ENCODE data around the gene EXOC3.

Gene EXOC3

DNA sequence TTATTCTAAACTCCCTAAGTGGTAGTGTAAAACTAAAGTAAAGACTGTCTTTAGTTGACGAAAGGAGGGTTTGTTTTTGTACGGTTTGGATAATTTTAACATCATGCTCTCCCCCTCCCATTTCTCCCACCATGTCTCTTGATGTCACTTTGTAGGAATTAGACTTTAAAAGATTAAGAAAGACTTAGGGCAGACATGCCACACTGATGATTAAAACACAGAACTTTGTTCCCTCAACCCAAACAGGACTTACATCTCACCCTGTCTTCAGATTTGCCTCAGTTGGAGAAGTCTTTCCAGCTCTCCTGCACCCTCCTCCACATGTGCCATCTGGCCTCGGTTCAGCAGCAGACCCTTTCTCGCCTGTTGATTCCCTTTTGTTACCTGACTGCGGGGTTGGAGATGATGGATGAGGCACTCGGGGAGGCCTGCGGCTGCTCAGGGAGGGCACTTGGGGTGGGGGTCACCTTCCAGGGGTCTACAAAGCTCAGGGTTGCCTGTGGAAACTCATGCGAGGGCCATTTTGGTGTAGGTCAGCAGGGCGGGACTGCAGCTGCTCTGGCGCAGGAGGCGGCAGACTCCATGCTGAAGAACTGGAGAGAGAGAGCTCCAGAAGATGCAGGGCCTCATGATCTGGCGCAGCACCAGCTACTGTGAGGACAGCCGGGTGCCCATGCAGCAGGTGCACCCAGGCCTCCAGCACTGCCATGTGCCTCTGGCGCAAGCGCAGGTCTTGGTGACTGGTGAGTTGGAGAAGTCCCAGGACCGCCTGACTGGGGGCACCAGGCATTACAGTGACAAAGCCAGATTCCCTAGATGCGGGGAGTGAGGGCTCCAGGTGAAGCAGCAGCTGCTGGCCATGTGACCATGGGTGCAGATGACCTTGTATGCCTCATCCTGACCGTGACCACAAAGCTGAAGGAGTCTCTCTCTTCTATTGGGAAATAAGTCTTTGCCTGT, 24.5 kb upstream of the EXOC3 start:
- Mint-ChIP-seq H3K36me3 (peaks cover 2% of the 10 kb centered on the region), H3K9me3 (ENCODE audit: low read depth) (no peaks in the 10 kb centered on the region), H3K27ac (peak overlapping the region; percentile 16), H3K4me3 (no peak overlapping the region), H3K4me1 (ENCODE audit: low read depth) (peaks cover 9% of the 10 kb centered on the region), H3K27me3 (no peaks in the 10 kb centered on the region)

GRCh38 chr5:419970-420369, 23.0 kb upstream of the EXOC3 start:
- Mint-ChIP-seq H3K4me1 (ENCODE audit: low read depth) (peaks cover 10% of the 10 kb centered on the region), H3K27ac (no peak overlapping the region), H3K36me3 (peaks cover 4% of the 10 kb centered on the region), H3K27me3 (no peaks in the 10 kb centered on the region), H3K4me3 (no peak overlapping the region), H3K9me3 (ENCODE audit: low read depth) (no peaks in the 10 kb centered on the region)

- no peaks in the 10 kb centered on the region for H3K27me3 Mint-ChIP-seq
- peaks cover 4% of the 10 kb centered on the region for H3K36me3 Mint-ChIP-seq
- H3K4me3 Mint-ChIP-seq = no peak overlapping the region
- no peaks in the 10 kb centered on the region for H3K9me3 Mint-ChIP-seq (ENCODE audit: low read depth)
- no peak overlapping the region for H3K27ac Mint-ChIP-seq
- peaks cover 12% of the 10 kb centered on the region for H3K4me1 Mint-ChIP-seq (ENCODE audit: low read depth)
These were observed 22.2 kb upstream of the EXOC3 start for GRCh38 chr5:420632-421286.

GRCh38 chr5:421287-421880, 21.6 kb upstream of the EXOC3 start:
- Mint-ChIP-seq H3K4me3 (no peak overlapping the region), H3K36me3 (peaks cover 4% of the 10 kb centered on the region), H3K27ac (no peak overlapping the region), H3K4me1 (ENCODE audit: low read depth) (peaks cover 12% of the 10 kb centered on the region), H3K27me3 (no peaks in the 10 kb centered on the region), H3K9me3 (ENCODE audit: low read depth) (no peaks in the 10 kb centered on the region)

GRCh38 chr5:421901-422300, 21.1 kb upstream of the EXOC3 start:
- Mint-ChIP-seq H3K4me1 (ENCODE audit: low read depth) (peaks cover 12% of the 10 kb centered on the region), H3K4me3 (no peak overlapping the region), H3K9me3 (ENCODE audit: low read depth) (no peaks in the 10 kb centered on the region), H3K27me3 (no peaks in the 10 kb centered on the region), H3K27ac (no peak overlapping the region), H3K36me3 (peaks cover 4% of the 10 kb centered on the region)

DNA sequence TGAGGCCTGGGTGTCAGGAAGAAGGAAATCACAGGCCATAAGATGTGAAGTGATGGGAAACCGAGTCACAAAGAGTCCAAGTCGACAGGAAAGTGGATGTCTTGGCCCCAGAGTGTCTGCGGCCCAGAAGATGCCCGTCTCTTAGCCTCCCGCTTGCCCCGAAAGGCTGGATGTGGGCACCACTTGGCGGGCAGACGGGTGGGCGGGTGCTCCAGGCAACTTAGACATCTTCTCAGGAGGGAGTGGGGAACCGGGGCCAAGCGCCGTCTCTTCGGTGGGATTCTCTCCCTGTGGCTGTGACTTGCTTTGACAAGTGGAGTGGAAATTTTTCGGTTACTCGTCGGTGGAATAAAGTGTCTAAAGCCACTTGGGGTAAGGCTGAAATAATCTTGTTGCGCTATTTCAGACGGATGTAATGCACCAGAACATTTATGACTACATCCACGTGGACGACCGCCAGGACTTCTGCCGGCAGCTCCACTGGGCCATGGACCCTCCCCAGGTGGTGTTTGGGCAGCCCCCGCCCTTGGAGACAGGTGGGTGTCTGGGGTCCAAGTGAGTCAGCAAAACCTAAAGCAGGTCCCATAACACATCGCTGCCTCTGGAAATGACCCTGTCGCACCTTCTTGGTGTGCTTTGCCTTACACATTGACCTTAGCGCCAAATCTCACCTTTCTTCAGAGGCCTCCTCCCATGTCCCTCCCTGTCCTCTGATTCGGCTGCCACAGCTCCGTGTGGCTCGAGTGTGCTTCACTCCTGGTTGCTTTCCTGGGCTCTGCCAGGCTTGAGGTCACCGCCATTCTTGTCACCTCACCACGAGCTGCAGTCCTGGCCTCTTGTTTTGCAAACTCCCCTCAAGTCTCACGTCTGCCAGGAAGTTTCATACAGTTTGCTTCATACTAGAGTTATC, 20.4 kb upstream of the EXOC3 start:
- Mint-ChIP-seq H3K4me3 (no peak overlapping the region), H3K27ac (peak overlapping the region; percentile 68), H3K9me3 (ENCODE audit: low read depth) (no peaks in the 10 kb centered on the region), H3K4me1 (ENCODE audit: low read depth) (peaks cover 12% of the 10 kb centered on the region), H3K36me3 (peaks cover 4% of the 10 kb centered on the region), H3K27me3 (no peaks in the 10 kb centered on the region)

- no peaks in the 10 kb centered on the region for H3K27me3 Mint-ChIP-seq
- peaks cover 6% of the 10 kb centered on the region for H3K36me3 Mint-ChIP-seq
- no peaks in the 10 kb centered on the region for H3K9me3 Mint-ChIP-seq (ENCODE audit: low read depth)
- H3K27ac Mint-ChIP-seq = peak overlapping the region; percentile 68
- no peak overlapping the region for H3K4me3 Mint-ChIP-seq
- H3K4me1 Mint-ChIP-seq (ENCODE audit: low read depth) = peaks cover 12% of the 10 kb centered on the region
These were observed 19.8 kb upstream of the EXOC3 start for GRCh38 chr5:423233-423565.

- peaks cover 6% of the 10 kb centered on the region for H3K36me3 Mint-ChIP-seq
These were observed 19.2 kb upstream of the EXOC3 start for GRCh38 chr5:423626-424261.

DNA sequence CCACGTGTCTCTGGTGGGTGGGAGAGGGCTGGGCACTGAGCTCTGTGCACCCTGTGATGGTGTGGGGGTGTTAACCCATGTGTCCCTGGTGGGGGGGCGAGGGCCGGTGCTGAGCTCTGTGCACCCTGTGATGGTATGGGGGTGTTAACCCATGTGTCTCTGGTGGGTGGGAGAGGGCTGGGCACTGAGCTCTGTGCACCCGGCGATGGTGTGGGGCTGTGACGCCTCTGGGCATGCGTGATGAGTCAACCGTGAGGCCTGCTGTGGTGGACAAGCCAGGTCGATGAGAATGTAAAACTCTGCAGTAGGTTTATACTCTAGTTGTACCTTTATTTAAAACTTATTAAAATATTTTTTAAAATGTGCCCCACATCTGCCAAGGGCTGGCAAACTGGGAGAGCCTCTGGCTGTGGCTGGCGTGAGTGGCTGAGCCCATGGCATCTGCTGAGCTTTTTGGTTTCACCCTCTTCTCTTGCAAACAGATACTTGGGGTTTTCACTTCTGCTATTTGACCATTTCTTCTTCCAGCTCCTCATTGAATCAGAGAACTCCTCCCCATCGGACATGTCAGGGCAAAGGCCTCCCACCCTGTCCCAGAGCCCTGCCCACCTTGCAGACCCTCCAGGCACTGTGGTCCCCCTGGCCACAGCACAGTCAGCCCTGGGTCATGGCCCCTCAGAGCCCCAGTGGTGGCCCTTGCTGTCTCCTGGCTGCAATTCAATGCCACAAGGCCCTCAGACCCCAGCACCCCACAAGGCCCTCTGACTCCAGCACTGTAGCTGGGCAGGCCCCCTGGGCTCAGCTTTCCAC, 18.5 kb upstream of the EXOC3 start:
- no peak overlapping the region for H3K27ac Mint-ChIP-seq
- peaks cover 9% of the 10 kb centered on the region for H3K36me3 Mint-ChIP-seq
- H3K4me1 Mint-ChIP-seq (ENCODE audit: low read depth) = peaks cover 12% of the 10 kb centered on the region
- no peaks in the 10 kb centered on the region for H3K27me3 Mint-ChIP-seq
- H3K4me3 Mint-ChIP-seq = no peak overlapping the region
- H3K9me3 Mint-ChIP-seq (ENCODE audit: low read depth) = no peaks in the 10 kb centered on the region

More at GRCh38 chr5:423626-424261, 19.2 kb upstream of the EXOC3 start:
- Mint-ChIP-seq H3K4me1 (ENCODE audit: low read depth) (peaks cover 12% of the 10 kb centered on the region), H3K27ac (peak overlapping the region; percentile 68), H3K4me3 (no peak overlapping the region), H3K27me3 (no peaks in the 10 kb centered on the region), H3K9me3 (ENCODE audit: low read depth) (no peaks in the 10 kb centered on the region)

DNA sequence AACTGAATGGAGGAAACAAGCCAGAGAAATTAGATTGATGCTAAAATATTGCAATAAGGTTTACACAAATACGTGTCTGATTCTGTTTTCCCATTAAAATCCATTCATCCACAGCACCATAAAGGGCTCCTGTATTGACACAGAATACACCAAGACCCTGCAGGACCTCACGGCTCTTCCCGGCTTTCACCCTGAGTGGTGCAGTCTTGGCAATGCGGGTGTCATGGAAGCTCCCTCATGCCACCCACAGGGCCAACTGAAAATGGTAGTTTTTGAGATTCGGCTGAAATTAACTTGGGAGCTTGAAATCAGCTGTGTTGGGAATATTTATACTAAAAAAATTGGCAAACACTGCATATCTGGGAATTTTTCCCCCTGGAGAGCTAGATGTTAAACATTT, 17.3 kb upstream of the EXOC3 start:
- Mint-ChIP-seq H3K9me3 (ENCODE audit: low read depth) (no peaks in the 10 kb centered on the region), H3K27ac (no peak overlapping the region), H3K27me3 (no peaks in the 10 kb centered on the region), H3K4me3 (no peak overlapping the region), H3K4me1 (ENCODE audit: low read depth) (peaks cover 13% of the 10 kb centered on the region), H3K36me3 (peaks cover 12% of the 10 kb centered on the region)

DNA sequence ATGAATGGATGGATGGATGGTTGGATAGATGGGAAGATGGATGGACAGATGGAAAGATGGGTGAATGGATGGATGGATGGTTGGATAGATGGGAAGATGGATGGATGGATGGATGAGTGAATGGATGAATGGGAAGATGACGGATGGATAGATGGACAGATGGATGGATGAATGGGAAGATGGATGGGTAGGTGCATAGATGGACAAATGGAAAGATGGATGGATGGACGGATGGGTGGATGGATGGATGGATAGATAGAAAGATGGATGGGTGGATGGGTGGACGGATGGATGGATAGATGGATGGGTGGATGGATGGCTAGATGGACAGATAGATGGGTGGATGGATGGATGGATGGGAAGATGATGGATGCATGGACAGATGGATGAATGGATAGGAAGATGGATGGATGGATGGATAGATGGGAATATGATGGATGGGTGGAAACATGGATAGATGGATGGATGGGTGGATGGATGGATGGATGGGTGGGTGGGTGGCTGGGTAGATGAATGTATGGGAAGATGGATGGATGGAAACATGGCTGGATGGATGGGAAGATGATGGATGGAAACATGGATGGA, 16.5 kb upstream of the EXOC3 start:
- H3K36me3 Mint-ChIP-seq = peaks cover 12% of the 10 kb centered on the region
- no peak overlapping the region for H3K27ac Mint-ChIP-seq
- H3K4me1 Mint-ChIP-seq (ENCODE audit: low read depth) = peaks cover 13% of the 10 kb centered on the region
- no peaks in the 10 kb centered on the region for H3K9me3 Mint-ChIP-seq (ENCODE audit: low read depth)
- no peak overlapping the region for H3K4me3 Mint-ChIP-seq
- H3K27me3 Mint-ChIP-seq = no peaks in the 10 kb centered on the region

- no peak overlapping the region for H3K4me3 Mint-ChIP-seq
- no peaks in the 10 kb centered on the region for H3K9me3 Mint-ChIP-seq (ENCODE audit: low read depth)
- no peak overlapping the region for H3K27ac Mint-ChIP-seq
- H3K4me1 Mint-ChIP-seq (ENCODE audit: low read depth) = peaks cover 15% of the 10 kb centered on the region
- peaks cover 12% of the 10 kb centered on the region for H3K36me3 Mint-ChIP-seq
- H3K27me3 Mint-ChIP-seq = no peaks in the 10 kb centered on the region
These were observed 15.4 kb upstream of the EXOC3 start for GRCh38 chr5:427415-428087.

GRCh38 chr5:428219-428618, 14.8 kb upstream of the EXOC3 start:
- H3K9me3 Mint-ChIP-seq (ENCODE audit: low read depth) = no peaks in the 10 kb centered on the region
- no peak overlapping the region for H3K27ac Mint-ChIP-seq
- H3K4me1 Mint-ChIP-seq (ENCODE audit: low read depth) = peaks cover 9% of the 10 kb centered on the region
- no peak overlapping the region for H3K4me3 Mint-ChIP-seq
- peaks cover 12% of the 10 kb centered on the region for H3K36me3 Mint-ChIP-seq
- no peaks in the 10 kb centered on the region for H3K27me3 Mint-ChIP-seq
